SK-N-SH (cell line): ENCODE data around the gene SLC24A3. TPM values are rescaled to one million over a fixed set of nuclear protein-coding genes. Genes with fewer than 3 reads are reported as not detected.

ENCODE experiments used
- CTCF ChIA-PET: fragments of 300-600, 350-600 bp; formaldehyde crosslinking; extraction: SDS; loops from one replicate; lab custom pipeline; 2021; lab: Yijun Ruan, JAX
- POLR2A ChIA-PET: fragments of 350-600 bp; sonication (Branson Sonifier 250); formaldehyde crosslinking; extraction: SDS; loops from one replicate; lab custom pipeline; 2020; ENCODE audit warnings: antibody characterized with exemption, inconsistent platforms; lab: Yijun Ruan, JAX
- DNase-seq: peaks from one replicate; pipeline ENCODE4 v3.0.0; 2012
- H2AFZ ChIP-seq: fragments of 200-600 bp; sonication (generic); 2 replicates; pipeline ENCODE4 v1.8.1; 2016; ENCODE audit warnings: antibody characterized with exemption, mild to moderate bottlenecking, low read depth
- H3F3A ChIP-seq: fragments of 200-600 bp; sonication (generic); replicated peaks from 2 replicates; pipeline ENCODE3; 2016; ENCODE audit warnings: antibody characterized with exemption, mild to moderate bottlenecking; ENCODE audit not compliant: insufficient read depth
- H3K27ac ChIP-seq, 2 experiments: fragments of 200-500 bp in 1 of 2; fragments of 200-600 bp in 1 of 2; sonication (Bioruptor generic) in 1 of 2; sonication (generic), shearing (Covaris generic) in 1 of 2; 2 replicates each; pipeline versions ENCODE4 v1.5.1 to v1.6.1; 2014 to 2016; ENCODE audit warnings: low read depth in 2 of 2, inconsistent platforms in 1 of 2, low read length in 1 of 2, mild to moderate bottlenecking in 1 of 2, mixed read lengths in 1 of 2
- H3K27me3 ChIP-seq: fragments of 200-600 bp; sonication (generic), shearing (Covaris generic); 2 replicates; pipeline ENCODE4 v1.6.1; 2016; ENCODE audit warnings: mixed run types; ENCODE audit not compliant: insufficient read depth
- H3K36me3 ChIP-seq, 2 experiments: fragments of 200-500 bp in 1 of 2; fragments of 200-600 bp in 1 of 2; sonication (Bioruptor generic) in 1 of 2; sonication (generic) in 1 of 2; replicated peaks in 1 of 2; 2 replicates each; pipeline versions ENCODE3 to v1.5.1; 2014 to 2016; ENCODE audit warnings: low read length in 1 of 2, mild to moderate bottlenecking in 1 of 2; ENCODE audit not compliant: insufficient read depth in 2 of 2, control insufficient read depth in 1 of 2
- H3K4me1 ChIP-seq, 2 experiments: fragments of 200-500 bp in 1 of 2; fragments of 200-600 bp in 1 of 2; sonication (Bioruptor generic) in 1 of 2; sonication (generic), shearing (Covaris generic) in 1 of 2; 2 replicates each; pipeline versions ENCODE4 v1.5.1 to v1.6.1; 2014 to 2016; ENCODE audit warnings: low read depth in 1 of 2, low read length in 1 of 2, mixed run types in 1 of 2; ENCODE audit not compliant: insufficient read depth in 2 of 2, control insufficient read depth in 1 of 2
- H3K4me2 ChIP-seq: fragments of 200-600 bp; sonication (generic), shearing (Covaris generic); 2 replicates; pipeline ENCODE4 v1.6.1; 2017; ENCODE audit warnings: mixed run types
- H3K4me3 ChIP-seq, 2 experiments: fragments of 200-500 bp in 1 of 2; fragments of 200-600 bp in 1 of 2; sonication (Bioruptor generic) in 1 of 2; sonication (generic), shearing (Covaris generic) in 1 of 2; 2 replicates each; pipeline versions ENCODE4 v1.5.1 to v1.8.1; 2014 to 2016; ENCODE audit warnings: low read depth in 2 of 2, inconsistent platforms in 1 of 2, low read length in 1 of 2, mild to moderate bottlenecking in 1 of 2, mixed read lengths in 1 of 2, moderate library complexity in 1 of 2
- H3K79me2 ChIP-seq: fragments of 200-600 bp; sonication (generic); 2 replicates; pipeline ENCODE4 v1.8.1; 2017; ENCODE audit warnings: mild to moderate bottlenecking; ENCODE audit not compliant: insufficient read depth
- H3K9ac ChIP-seq: fragments of 200-600 bp; sonication (generic); 2 replicates; pipeline ENCODE4 v1.6.1; 2017; ENCODE audit warnings: mixed run types
- H3K9me2 ChIP-seq: fragments of 200-600 bp; sonication (generic); 2 replicates; pipeline ENCODE4 v1.6.1; 2017; ENCODE audit warnings: mixed run types
- H3K9me3 ChIP-seq: fragments of 200-600 bp; sonication (generic); 2 replicates; pipeline ENCODE4 v1.6.1; 2017; ENCODE audit warnings: mixed run types, mild to moderate bottlenecking, moderate library complexity
- H4K20me1 ChIP-seq: fragments of 200-600 bp; sonication (generic); 2 replicates; pipeline ENCODE4 v1.6.1; 2017; ENCODE audit warnings: mild to moderate bottlenecking, mixed run types; ENCODE audit not compliant: insufficient read depth
- FOSL2 ChIP-seq: IDR thresholded peaks from 2 replicates; pipeline ENCODE4 v1.4.0; 2012; ENCODE audit warnings: low read depth, mild to moderate bottlenecking, moderate library complexity, borderline replicate concordance
- FOXM1 ChIP-seq: IDR thresholded peaks from 2 replicates; pipeline ENCODE4 v1.4.0; 2012; ENCODE audit warnings: low read depth, mild to moderate bottlenecking
- GATA2 ChIP-seq: sonication (generic); formaldehyde crosslinking; IDR thresholded peaks from 2 replicates; pipeline ENCODE4 v1.5.0; 2020; ENCODE audit warnings: mild to moderate bottlenecking, missing genetic modification reagents
- IRF3 ChIP-seq: fragments of 150-350 bp; IDR thresholded peaks from 2 replicates; pipeline ENCODE4 v1.6.1; 2016; ENCODE audit warnings: mild to moderate bottlenecking, low read depth, low read length
- JUND ChIP-seq: IDR thresholded peaks from 2 replicates; pipeline ENCODE4 v1.4.0; 2012
- MAX ChIP-seq: IDR thresholded peaks from 2 replicates; pipeline ENCODE4 v1.4.0; 2012; ENCODE audit warnings: low read depth
- NRF1 ChIP-seq: IDR thresholded peaks from 2 replicates; pipeline ENCODE4 v1.6.1; 2012; ENCODE audit warnings: low read depth, mild to moderate bottlenecking, low read length
- RCOR1 ChIP-seq: fragments of 150-350 bp; IDR thresholded peaks from 2 replicates; pipeline ENCODE4 v1.6.1; 2017; ENCODE audit warnings: antibody characterized with exemption, low read length
- SIN3A ChIP-seq: IDR thresholded peaks from 2 replicates; pipeline ENCODE4 v1.6.1; 2012; ENCODE audit warnings: low read depth, mild to moderate bottlenecking, low read length, moderate library complexity, borderline replicate concordance
- SMC3 ChIP-seq: IDR thresholded peaks from 2 replicates; pipeline ENCODE4 v1.6.1; 2012; ENCODE audit warnings: low read depth, low read length, improper control_type of control experiment
- TCF12 ChIP-seq: IDR thresholded peaks from 2 replicates; pipeline ENCODE4 v1.4.0; 2012
- TEAD4 ChIP-seq: IDR thresholded peaks from 2 replicates; pipeline ENCODE4 v1.4.0; 2012; ENCODE audit warnings: mild to moderate bottlenecking, borderline replicate concordance; ENCODE audit not compliant: insufficient read depth
- USF2 ChIP-seq: fragments of 150-350 bp; IDR thresholded peaks from 2 replicates; pipeline ENCODE4 v1.6.1; 2017; ENCODE audit warnings: antibody characterized with exemption, low read length, low read depth, borderline replicate concordance
- YY1 ChIP-seq: IDR thresholded peaks from 2 replicates; pipeline ENCODE4 v1.4.0; 2012; ENCODE audit warnings: low read depth, mild to moderate bottlenecking
- ZBTB33 ChIP-seq: IDR thresholded peaks from 2 replicates; pipeline ENCODE4 v1.4.0; 2012; ENCODE audit warnings: low read depth, borderline replicate concordance
- WGBS: methylation state at CpG from one replicate; pipeline ENCODE4 v1.1.6; 2017; ENCODE audit warnings: low lambda C conversion rate; 5-methylcytosine and 5-hydroxymethylcytosine counted together
- polyA plus RNA-seq, 3 experiments: library from polyadenylated mRNA; depleted of rRNA; stranded (reverse); fragments of >200 nt; gene quantifications; 2 replicates each; pipeline ENCODE4 v1.2.3, GENCODE V29; 2012

Gene SLC24A3
- polyA plus RNA-seq, 1 of the 3 experiments (the other 2 are of a cell fraction) = not detected

GRCh38 chr20:19320005-19320404 lies 107.6 kb downstream of the SLC24A3 start:
- Histone ChIP-seq H2AFZ (no peak overlapping the region), H3K9ac (no peak overlapping the region), H3K27ac (no peak overlapping the region), H4K20me1 (no peaks in the 10 kb centered on the region), H3K36me3 (no peaks in the 10 kb centered on the region), H3K4me2 (no peak overlapping the region), H3F3A (no peaks in the 10 kb centered on the region), H3K4me1 (peaks cover 0 to 7% of the 10 kb centered on the region in 2 experiments; a peak in 1 of 4 replicates), H3K27me3 (no peaks in the 10 kb centered on the region), H3K9me2 (no peaks in the 10 kb centered on the region), H3K9me3 (no peaks in the 10 kb centered on the region), H3K79me2 (no peaks in the 10 kb centered on the region), H3K4me3 (no peak overlapping the region)
- 23% methylated on average over 8 of the region's 8 CpGs for WGBS
- ChIA-PET POLR2A (no interaction called here), CTCF (interaction anchor here (1.5 kb wide), 1 partner anchor 15 kb away, joined by 3 read pairs; no protein-coding TSS in a partner anchor)
- no peak for DNase-seq
- TF ChIP-seq ZBTB33 (no peak), NRF1 (no peak), JUND (no peak), USF2 (no peak), SMC3 (no peak), TEAD4 (no peak), RCOR1 (no peak), FOSL2 (no peak), MAX (no peak), SIN3A (no peak), TCF12 (no peak), GATA2 (CRISPR knock-in tag) (no peak), YY1 (no peak), FOXM1 (no peak), IRF3 (no peak)

GRCh38 chr20:19321176-19321575 lies 108.7 kb downstream of the SLC24A3 start:
- Histone ChIP-seq H3K27ac (no peak overlapping the region), H3K9me3 (no peaks in the 10 kb centered on the region), H4K20me1 (no peaks in the 10 kb centered on the region), H2AFZ (no peak overlapping the region), H3K4me2 (no peak overlapping the region), H3K4me1 (peaks cover 0 to 7% of the 10 kb centered on the region in 2 experiments; a peak in 1 of 4 replicates), H3K79me2 (no peaks in the 10 kb centered on the region), H3K4me3 (no peak overlapping the region), H3K9me2 (no peaks in the 10 kb centered on the region), H3K36me3 (no peaks in the 10 kb centered on the region), H3K9ac (no peak overlapping the region), H3K27me3 (no peaks in the 10 kb centered on the region), H3F3A (no peaks in the 10 kb centered on the region)
- POLR2A ChIA-PET = no interaction called here
- CTCF ChIA-PET = no interaction called here
- no peak for TF ChIP-seq FOXM1
- no peak for DNase-seq
- 36% methylated on average over 5 of the region's 5 CpGs for whole genome bisulfite sequencing
